Spleen (tissue), 11 donors: ENCODE measurements around the gene TTC3. TPM values are rescaled to one million over a fixed set of nuclear protein-coding genes. Genes with fewer than 3 reads are reported as not detected.

Experiments
- DNase-seq: peaks from one replicate; pipeline ENCODE4 v3.0.0-alpha.2; 2020
- H3K27ac ChIP-seq, 8 donors: fragments of 200-600 bp; sonication (generic) in 7 of 8; 1 replicate in 4 of 8; 2 replicates in 4 of 8; pipeline versions ENCODE4 v1.5.0 to v1.8.0; 2016 to 2021; ENCODE audit warnings: inconsistent platforms in 4 of 8, mild to moderate bottlenecking in 4 of 8, moderate library complexity in 1 of 8
- H3K27me3 ChIP-seq, 7 donors: fragments of 200-600 bp; sonication (generic) in 6 of 7; replicated peaks in 1 of 7; 1 replicate in 4 of 7; 2 replicates in 3 of 7; pipeline versions ENCODE4 v1.5.0 to v1.8.0; 2016 to 2021; ENCODE audit warnings: inconsistent platforms in 3 of 7, mild to moderate bottlenecking in 1 of 7
- H3K36me3 ChIP-seq, 6 donors: fragments of 200-600 bp; sonication (generic) in 5 of 6; 1 replicate in 4 of 6; 2 replicates in 2 of 6; pipeline versions ENCODE4 v1.5.0 to v1.8.0; 2016 to 2021; ENCODE audit warnings: inconsistent platforms in 2 of 6
- H3K4me1 ChIP-seq, 6 donors: fragments of 200-600 bp; sonication (generic) in 5 of 6; 1 replicate in 3 of 6; 2 replicates in 3 of 6; pipeline versions ENCODE4 v1.5.0 to v1.8.0; 2016 to 2021; ENCODE audit warnings: inconsistent platforms in 3 of 6
- H3K4me3 ChIP-seq, 8 donors: fragments of 200-600 bp; sonication (generic) in 7 of 8; 1 replicate in 4 of 8; 2 replicates in 4 of 8; pipeline versions ENCODE4 v1.5.0 to v1.8.0; 2016 to 2021; ENCODE audit warnings: inconsistent platforms in 4 of 8, mild to moderate bottlenecking in 4 of 8, moderate library complexity in 2 of 8
- H3K9me3 ChIP-seq, 8 donors: fragments of 200-600 bp; sonication (generic) in 7 of 8; 1 replicate in 4 of 8; 2 replicates in 4 of 8; pipeline versions ENCODE4 v1.5.0 to v1.8.0; 2016 to 2021; ENCODE audit warnings: inconsistent platforms in 4 of 8
- POLR2A ChIP-seq, 3 donors: fragments of 450-650 bp; IDR thresholded peaks; one replicate each; pipeline ENCODE4 v1.5.1; 2017; ENCODE audit warnings: antibody characterized with exemption in 3 of 3, mild to moderate bottlenecking in 1 of 3
- POLR2AphosphoS5 ChIP-seq, 3 donors: sonication (generic); formaldehyde crosslinking; IDR thresholded peaks; one replicate each; pipeline ENCODE4 v1.5.1; 2017; ENCODE audit warnings: antibody characterized with exemption in 3 of 3
- WGBS, 5 donors: extraction: QIAGEN DNeasy Blood & Tissue Kit in 3 of 5; methylation state at CpG; one replicate each; pipeline versions ENCODE4 v1.1.5 to v1.1.7; 2013 to 2018; 5-methylcytosine and 5-hydroxymethylcytosine counted together
- intact Hi-C: fragments of 100-400 bp; cut with DNase I; formaldehyde crosslinking; loops from one replicate; pipeline ENCODE4 v1.15.0; 2023; ENCODE audit warnings: low total_unique reads
- polyA plus RNA-seq, 3 donors: library from polyadenylated mRNA; stranded (reverse); fragments of 200-250 nt; gene quantifications; one replicate each; pipeline ENCODE4 v1.2.1, GENCODE V29; 2013
- total RNA-seq, 7 donors: library from RNA; depleted of rRNA in 3 of 7; stranded (reverse); fragments of >200 nt in 3 of 7; fragmentation: NEBNext Ultra II Directional in 4 of 7; extraction: Animal tissue kit (Norgen Biotek cat#: 25700) in 4 of 7; gene quantifications; one replicate each; pipeline versions ENCODE4 v1.1.0 to v1.2.1, GENCODE V29; 2016 to 2021
- TF ChIP-seq, protein P1 (sequence below), 11 experiments: fragments of 200-600 bp in 7 of 11; fragments of 450-650 bp in 4 of 11; sonication (generic) in 4 of 11; IDR thresholded peaks in 8 of 11; conservative IDR thresholded peaks in 3 of 11; 1 replicate in 7 of 11; 2 replicates in 4 of 11; pipeline versions ENCODE4 v1.4.0 to v1.8.0; 2016 to 2021; ENCODE audit warnings: antibody characterized with exemption in 11 of 11, inconsistent platforms in 4 of 11, mild to moderate bottlenecking in 1 of 11
- donor health status: healthy with polysubstance abuse.
- donor health status: DM: no; HTN: no; CAD: no; lungs with moderate emphysema.
- donor health status: DM: no; HTN: no; CAD: no.
- donor health status: Bipolar disorder and iron deficiency.
- donor health status: healthy.
- donor health status: DM: no; HTN: no; CAD: no.
- donor health status: DM: yes; HTN: yes; CAD: no.

The TTC3 gene
- total and polyA plus RNA-seq, 10 donors, result 16.0 to 143 (median 80.7) TPM

DNA sequence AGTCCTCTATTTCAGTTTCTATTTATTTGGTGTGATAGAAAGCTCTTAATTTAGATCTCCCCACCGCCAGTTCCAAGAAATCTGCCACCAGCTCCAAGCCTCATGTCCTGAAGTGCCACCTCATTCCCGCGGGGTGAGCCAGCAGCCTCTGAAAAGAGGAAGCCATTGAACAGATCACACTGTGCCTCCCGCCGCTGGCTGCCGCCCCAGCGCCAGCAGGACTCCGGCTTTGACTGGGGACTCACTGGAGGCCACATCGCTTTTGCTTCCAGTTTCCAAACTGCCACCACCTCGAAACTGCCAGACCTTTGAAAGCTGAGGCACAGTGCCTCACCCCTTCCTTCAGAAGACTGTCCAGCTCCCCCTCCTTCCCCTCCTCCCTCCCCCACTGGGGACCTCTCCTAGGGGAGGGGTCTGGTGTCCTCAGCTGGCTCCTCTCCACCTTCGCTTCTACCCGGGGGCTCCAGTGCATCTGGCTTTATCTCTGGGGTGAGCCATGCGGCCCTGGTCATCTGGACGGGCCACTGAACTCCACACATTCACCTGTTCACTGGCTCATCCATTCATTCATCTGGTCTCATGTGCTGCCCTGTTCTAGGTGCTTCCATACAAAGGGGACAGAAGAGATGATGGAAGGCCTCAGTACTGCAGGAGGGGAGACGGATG lies 135.1 kb downstream of the TTC3 start:
- intact Hi-C loops, result no loop called here
- WGBS, 5 donors, result 28 to 39% (median 36%) methylated on average over 15 of the region's 15 CpGs
- Histone ChIP-seq H3K27ac (peak overlapping the region in 6 of 8 donors; percentile 20 to 69 (median 50)), H3K27me3 (no peaks in the 10 kb centered on the region), H3K9me3 (peaks cover 0 to 6% (median 0%) of the 10 kb centered on the region in 8 donors), H3K4me1 (peaks cover 6 to 33% (median 25%) of the 10 kb centered on the region in 6 donors), H3K36me3 (peaks cover 0 to 6% (median 2%) of the 10 kb centered on the region in 6 donors), H3K4me3 (peak overlapping the region in 3 of 8 donors; percentile 4 to 46 (median 24))
- DNase-seq, result peak; percentile 91
- TF ChIP-seq POLR2AphosphoS5 (IDR thresholded peaks at IDR 0.05) (peak; percentile 13 to 71 (median 67)), POLR2A (IDR thresholded peaks at IDR 0.05) (no peak)

DNA sequence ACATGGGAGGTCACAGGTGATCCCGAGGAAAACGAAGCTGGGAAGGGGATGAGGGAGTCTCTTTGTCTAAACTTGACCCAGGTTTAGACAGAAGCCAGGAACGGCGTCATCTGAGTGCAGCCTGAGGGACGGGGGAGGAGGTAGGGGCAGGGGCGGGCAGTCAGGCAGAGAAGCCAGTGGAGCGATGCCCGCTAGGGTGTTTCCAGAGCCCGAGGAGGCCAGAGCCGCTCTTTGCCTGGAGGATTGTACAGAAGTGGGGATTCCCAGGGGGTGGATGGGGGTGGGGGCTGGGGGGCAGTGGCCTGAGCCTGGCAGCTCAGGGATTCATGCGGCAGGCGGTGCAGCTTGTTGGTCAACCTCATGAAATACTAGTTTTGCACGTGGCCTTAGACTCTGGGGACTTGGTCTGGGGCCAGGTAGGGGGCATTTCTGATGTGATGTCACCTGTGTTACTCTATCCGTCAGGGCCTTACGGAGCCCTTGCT lies 135.7 kb downstream of the TTC3 start:
- no peaks in the 10 kb centered on the region for H3K36me3 ChIP-seq
- no peaks in the 10 kb centered on the region for H3K27me3 ChIP-seq
- DNase-seq, result no peak
- no peak for TF ChIP-seq POLR2AphosphoS5 (IDR thresholded peaks at IDR 0.05)
- no peak for TF ChIP-seq POLR2A (IDR thresholded peaks at IDR 0.05)
- TF ChIP-seq, protein P1, sequence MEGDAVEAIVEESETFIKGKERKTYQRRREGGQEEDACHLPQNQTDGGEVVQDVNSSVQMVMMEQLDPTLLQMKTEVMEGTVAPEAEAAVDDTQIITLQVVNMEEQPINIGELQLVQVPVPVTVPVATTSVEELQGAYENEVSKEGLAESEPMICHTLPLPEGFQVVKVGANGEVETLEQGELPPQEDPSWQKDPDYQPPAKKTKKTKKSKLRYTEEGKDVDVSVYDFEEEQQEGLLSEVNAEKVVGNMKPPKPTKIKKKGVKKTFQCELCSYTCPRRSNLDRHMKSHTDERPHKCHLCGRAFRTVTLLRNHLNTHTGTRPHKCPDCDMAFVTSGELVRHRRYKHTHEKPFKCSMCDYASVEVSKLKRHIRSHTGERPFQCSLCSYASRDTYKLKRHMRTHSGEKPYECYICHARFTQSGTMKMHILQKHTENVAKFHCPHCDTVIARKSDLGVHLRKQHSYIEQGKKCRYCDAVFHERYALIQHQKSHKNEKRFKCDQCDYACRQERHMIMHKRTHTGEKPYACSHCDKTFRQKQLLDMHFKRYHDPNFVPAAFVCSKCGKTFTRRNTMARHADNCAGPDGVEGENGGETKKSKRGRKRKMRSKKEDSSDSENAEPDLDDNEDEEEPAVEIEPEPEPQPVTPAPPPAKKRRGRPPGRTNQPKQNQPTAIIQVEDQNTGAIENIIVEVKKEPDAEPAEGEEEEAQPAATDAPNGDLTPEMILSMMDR (IDR thresholded peaks at IDR 0.05 in 8 of 11, conservative IDR thresholded peaks at IDR 0.05 in 3 of 11), result no peak
- intact Hi-C loops, result no loop called here
- WGBS, 5 donors, result 77 to 88% (median 80%) methylated on average over 15 of the region's 15 CpGs
- H3K4me3 ChIP-seq, result peak overlapping the region in 1 of 8 donors; percentile 4
- peak overlapping the region in 4 of 8 donors; percentile 48 to 69 (median 56) for H3K27ac ChIP-seq
- peaks cover 6 to 33% (median 25%) of the 10 kb centered on the region in 6 donors for H3K4me1 ChIP-seq
- peaks cover 0 to 6% (median 0%) of the 10 kb centered on the region in 8 donors for H3K9me3 ChIP-seq

- Histone ChIP-seq H3K9me3 (peaks cover 0 to 6% (median 0%) of the 10 kb centered on the region in 8 donors), H3K4me3 (no peak overlapping the region), H3K27ac (no peak overlapping the region), H3K4me1 (peaks cover 6 to 33% (median 25%) of the 10 kb centered on the region in 6 donors), H3K27me3 (no peaks in the 10 kb centered on the region), H3K36me3 (no peaks in the 10 kb centered on the region)
- TF ChIP-seq, protein P1 (IDR thresholded peaks at IDR 0.05 in 8 of 11, conservative IDR thresholded peaks at IDR 0.05 in 3 of 11), result no peak
- peak in 1 of 3 donors; percentile 39 for TF ChIP-seq POLR2AphosphoS5 (IDR thresholded peaks at IDR 0.05)
- DNase-seq, result no peak
- WGBS, 5 donors, result 71 to 84% (median 73%) methylated on average over 7 of the region's 7 CpGs
- intact Hi-C loops, result no loop called here
Measured at GRCh38 chr21:37210130-37210529, 137.1 kb downstream of the TTC3 start.

DNA sequence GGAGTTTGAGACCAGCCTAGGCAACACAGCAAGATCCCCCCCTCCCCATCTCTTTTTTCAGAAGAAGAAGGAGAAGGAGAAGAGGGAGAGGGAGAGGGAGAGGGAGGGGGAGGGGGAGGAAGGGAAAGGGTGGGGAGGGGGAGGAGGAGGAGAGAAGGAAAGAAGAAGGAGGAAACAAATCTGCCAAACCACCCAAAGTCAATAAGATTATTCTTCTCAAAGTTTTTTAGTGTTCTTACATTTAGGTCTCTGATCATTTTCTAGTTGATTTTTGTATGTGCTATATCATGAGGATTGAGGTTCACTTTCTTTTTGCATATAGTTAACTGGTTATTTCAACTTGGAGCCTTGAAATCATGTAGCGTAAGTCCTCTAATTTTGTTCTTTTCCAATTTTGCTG lies 137.7 kb downstream of the TTC3 start:
- WGBS, 5 donors, result 95 to 100% (median 97%) methylated on average over 1 of the region's 1 CpG

More for the DNA sequence above, 137.7 kb downstream of the TTC3 start:
- intact Hi-C loops, result no loop called here
- Histone ChIP-seq H3K27me3 (no peaks in the 10 kb centered on the region), H3K4me3 (no peak overlapping the region), H3K4me1 (peaks cover 6 to 33% (median 25%) of the 10 kb centered on the region in 6 donors), H3K27ac (no peak overlapping the region), H3K9me3 (peaks cover 0 to 6% (median 0%) of the 10 kb centered on the region in 8 donors), H3K36me3 (no peaks in the 10 kb centered on the region)
- TF ChIP-seq POLR2AphosphoS5 (IDR thresholded peaks at IDR 0.05), result no peak
- no peak for TF ChIP-seq POLR2A (IDR thresholded peaks at IDR 0.05)
- TF ChIP-seq, protein P1 (IDR thresholded peaks at IDR 0.05 in 8 of 11, conservative IDR thresholded peaks at IDR 0.05 in 3 of 11), result no peak
- DNase-seq, result no peak
